Activated T-cell treated with anti-CD3 and anti-CD28 coated beads for 1 hour (primary cell): ENCODE data around the gene OPCML.

Source experiments
- DNase-seq: peaks from one replicate; pipeline ENCODE4 v3.0.0-alpha.2; 2020; ENCODE audit warnings: low read depth

OPCML gene

DNA sequence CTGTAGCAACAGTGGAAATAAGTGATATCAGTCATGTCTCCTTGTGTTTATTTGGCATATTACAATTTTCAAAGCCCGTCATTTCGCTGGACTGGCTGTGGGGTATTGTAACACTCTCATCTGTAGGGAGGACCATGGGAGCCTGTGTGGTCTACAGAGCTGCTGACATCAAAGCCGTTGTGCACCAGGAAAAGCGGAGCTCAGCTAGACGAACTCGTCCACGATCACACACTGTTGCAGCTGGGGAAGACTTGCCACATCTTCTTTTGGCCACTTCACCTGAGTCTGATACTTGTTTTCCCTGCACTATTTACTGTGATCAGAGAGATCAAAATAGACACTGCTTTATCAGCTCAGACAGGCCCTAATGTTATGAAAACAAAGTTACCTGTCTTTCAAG, 741.3 kb downstream of the OPCML start:
- DNase-seq: no peak

DNA sequence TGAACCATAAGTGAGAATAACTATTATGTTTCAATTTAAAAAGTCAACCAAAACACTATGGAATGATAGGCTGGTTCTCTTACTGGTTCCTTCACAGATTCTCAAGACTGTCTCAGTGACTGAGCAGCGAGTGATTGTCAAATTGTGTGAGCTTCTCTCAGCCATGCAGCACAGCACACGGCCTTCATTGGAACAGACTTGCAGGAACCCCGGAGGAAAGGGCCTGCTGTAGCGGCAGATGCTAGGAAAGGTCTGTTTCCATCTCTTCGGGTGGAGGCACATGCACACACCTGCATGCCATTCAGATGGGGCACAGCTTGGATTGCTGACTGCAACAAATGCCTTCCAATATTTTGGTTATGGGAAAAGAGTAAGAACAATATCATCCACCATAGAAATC, 741.8 kb downstream of the OPCML start:
- DNase-seq: no peak

DNA sequence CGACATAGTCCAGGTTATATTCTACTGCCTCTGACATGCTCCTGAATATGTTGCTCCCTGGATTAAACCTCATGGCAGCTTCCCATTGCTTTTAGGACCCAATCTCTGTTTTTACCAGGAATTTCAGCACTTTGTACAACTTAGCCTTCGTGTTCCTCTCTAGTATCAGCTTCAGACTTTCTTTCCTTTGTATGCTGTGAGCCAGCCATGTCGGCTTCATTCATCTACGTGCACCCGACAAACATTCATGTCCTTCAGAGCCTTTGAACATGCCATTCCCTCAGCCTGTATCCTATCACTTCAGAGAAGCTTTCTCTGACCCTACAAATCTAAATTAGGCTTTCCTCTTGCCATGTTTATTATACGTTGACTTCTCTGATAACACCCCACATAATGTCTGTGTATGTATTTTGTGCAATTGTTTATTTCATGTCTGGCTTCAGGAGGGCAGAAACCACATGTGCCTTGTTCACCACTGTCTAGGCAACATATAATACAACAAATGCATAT, 743.4 kb downstream of the OPCML start:
- DNase-seq: no peak

DNA sequence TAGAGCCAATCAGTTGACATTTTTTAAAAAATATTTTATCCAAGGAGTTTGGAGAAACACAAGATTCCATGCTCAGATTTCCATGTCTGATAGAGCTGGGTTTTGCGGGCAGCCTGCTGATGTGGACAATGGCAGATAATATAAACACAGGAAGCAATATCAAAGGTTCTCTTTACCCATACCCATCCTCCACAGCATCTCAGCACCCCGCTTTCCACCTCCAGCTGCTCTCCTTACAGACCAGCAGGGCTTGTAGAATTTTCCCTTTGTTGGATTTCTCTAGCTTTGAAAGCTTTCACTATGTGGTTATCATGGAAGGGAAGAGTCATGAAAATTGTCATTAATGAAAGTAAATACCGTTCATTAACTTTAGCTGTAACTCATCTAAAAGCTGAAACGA, 746.4 kb downstream of the OPCML start:
- DNase-seq: no peak

DNA sequence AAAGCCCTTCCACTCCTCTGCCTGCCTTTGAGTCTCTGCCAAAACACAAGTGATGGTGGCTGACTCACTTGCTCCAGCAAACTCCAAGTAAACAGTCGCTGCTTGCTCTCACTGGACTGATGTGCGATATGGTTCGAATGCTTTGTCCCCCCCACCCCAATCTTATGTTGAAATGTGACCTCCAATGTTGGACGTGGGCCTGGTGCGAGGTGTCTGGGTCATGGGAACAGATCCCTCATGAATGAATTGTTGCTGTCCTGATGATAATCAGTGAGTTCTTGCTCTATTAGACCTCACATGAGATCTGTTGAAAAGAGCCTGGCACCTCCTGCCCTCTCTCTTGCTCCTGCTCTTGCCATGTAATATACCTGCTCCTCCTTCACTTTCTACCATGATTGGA, 747.9 kb downstream of the OPCML start:
- DNase-seq: no peak

DNA sequence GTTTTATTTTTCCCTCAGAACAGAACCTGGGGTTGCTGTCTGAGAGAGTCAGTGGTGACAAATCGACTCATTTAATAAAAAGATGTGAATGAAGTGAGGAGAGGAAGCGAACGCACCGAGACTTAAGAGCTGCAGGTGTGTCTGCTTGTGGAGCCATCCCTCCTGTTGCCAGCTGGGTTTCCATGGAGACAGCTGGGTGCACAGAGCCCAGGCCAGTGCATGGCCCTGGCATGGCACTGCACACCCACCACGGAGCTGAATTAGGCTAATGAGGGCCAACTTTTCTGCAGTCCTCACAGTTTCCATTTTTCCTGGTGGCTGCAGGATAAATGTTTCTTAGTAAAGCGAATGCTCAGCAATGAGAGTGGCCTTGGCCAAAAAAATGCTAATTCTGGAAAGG, 750.2 kb downstream of the OPCML start:
- no peak for DNase-seq

DNA sequence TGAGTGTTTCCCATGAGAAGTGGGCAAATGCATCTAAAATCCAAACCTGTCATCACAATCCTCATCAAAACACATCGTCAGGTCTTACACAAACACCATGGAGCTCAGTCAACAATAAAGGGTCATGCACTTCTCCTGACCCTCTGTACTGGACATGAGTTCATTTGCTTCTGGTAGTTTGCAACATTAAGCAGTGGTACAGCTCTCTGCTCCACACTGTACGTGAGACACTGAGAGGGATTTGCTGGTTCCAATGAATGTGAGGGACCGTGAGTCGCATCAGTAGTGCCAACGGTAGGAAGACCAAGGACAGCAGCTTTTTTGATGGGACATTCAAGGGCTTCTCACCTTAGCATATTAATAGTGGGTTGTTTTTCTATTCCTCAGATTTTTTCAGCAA, 752.3 kb downstream of the OPCML start:
- DNase-seq: no peak

DNA sequence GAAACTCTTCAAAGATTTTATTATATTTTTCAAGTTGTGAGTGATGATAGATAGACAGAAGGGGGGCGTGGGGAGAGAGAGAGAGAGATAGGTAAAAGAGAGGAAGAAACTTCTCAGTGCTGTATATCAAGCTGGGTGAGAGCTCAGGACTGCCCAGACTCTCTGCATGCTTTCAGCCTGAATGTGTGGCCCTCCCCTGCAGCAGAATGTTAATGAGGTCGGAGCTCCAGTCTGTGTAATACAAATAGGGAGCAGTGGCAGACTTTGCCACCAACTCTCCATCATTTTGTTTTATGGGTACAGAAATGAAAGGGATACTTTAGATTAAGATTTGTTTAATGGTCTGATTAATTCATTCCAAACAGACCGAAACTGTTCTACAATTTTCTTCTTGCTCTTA, 752.8 kb downstream of the OPCML start:
- DNase-seq: no peak

DNA sequence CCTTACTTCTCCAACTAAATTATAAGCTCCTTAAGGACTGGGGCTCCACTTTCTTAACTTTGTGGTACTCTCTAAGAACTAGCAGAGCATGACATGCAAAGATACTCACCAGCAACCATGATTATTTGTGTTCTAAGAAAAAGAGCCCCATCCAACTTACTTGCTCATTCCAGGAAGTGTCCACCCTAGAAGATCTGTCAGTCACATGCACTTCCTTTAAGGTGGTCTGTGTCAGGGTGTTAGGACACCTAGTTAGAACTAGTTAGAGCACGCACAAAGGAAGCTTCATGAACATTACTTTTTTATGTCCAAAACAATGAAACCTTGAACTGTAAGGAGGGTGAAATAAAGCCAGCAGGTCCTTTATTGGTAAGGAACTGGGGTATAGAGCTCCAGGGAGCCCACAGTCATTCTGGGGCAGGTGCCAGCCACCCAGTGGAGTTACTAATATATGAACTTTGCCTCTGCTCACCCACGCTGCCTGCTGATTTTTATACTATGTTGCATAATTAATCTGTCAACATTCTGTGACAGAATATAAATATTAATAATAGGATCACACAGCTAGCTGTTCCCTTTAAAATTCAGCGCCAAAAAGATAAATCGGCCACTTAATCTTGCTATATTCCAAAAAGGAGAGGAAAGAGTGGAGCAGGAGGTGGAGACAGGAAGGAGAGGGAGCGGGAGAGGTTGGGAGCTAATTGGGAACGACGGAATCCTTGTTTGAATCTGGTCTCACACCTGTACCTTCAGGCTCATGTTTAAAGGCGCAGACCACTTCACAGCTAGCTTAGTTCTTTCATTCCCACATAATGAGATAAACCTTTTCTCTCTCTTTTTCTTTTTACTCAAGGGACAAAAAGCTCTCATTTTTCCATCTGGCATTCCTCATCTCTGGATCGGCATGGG, 755.0 kb downstream of the OPCML start:
- DNase-seq: no peak

DNA sequence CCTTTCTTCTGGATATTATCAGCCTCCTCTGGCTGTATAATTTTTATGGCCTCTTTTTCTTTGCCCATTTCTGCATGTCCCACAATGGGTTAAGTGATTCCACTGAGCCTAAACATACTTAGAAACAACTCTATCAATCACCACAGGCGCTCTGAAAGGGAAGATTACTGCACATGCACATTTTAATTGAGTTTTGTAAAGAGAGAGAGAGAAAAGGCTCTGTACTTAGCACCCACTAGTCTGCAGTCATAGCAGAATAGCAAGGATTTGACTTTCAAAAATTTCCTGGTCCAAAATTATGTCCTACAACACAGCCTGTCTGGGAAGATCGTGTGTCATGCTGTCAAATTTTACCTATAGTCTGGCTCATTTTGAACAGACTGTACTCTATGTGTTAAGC, 758.5 kb downstream of the OPCML start:
- DNase-seq: no peak

DNA sequence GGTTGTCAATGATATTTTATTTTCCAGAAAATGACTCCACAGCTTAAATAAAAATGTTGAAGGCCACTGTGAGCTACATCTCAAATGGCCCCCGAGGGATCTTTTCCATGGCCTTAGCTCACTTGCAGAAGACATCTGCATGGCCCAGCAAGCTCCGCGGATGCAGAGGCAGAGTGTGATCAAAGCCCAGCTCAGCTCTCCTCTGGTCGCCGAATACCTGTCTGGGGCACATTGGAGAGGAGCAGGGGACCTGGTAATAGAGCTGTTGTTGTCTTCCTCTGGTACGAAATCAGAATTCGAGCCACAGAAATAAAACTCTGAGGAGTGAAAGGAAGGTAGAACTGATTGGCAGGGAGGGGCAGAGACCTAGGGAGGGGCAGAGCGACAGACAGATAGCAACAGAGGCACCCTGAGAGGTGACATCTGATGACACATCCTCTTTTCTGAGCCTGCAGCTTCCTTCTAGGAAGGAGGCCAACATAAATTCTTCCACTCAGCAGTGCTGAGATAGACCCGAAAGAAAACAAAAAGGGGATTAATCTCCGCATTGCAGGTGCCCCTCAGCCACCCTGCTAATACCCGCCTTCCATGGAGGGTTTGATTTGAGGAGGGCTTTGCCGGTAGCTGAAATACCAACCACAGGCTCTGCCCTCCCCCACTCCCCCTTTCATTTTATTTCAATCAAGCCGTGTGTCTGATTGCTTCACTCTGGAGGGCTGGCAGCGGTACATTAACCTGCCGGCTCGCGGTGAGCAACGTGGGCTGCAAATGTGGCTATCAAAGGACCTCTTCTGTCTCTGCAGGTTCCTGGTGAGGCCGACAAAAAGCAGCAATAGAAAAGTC, 759.4 kb downstream of the OPCML start:
- no peak for DNase-seq

DNA sequence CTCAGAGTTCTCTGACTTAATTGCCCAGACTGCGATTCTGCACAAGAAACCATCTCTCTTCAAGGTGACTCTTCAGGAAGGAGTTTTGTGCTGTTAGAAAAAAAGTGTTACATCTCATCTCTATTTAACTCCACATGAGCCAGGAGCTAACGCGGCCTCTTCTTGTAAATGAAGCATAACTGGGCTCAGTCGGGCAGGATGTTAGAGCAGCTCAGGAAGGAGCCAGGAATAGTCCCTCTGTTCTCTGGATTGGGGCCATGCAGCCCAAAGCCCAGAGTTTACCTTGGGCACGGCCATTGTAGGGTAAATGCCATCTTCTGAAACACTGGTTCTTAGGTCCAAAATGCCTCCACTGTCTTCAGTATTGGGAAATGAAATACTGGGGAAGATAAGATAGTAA, 760.6 kb downstream of the OPCML start:
- DNase-seq: no peak

DNA sequence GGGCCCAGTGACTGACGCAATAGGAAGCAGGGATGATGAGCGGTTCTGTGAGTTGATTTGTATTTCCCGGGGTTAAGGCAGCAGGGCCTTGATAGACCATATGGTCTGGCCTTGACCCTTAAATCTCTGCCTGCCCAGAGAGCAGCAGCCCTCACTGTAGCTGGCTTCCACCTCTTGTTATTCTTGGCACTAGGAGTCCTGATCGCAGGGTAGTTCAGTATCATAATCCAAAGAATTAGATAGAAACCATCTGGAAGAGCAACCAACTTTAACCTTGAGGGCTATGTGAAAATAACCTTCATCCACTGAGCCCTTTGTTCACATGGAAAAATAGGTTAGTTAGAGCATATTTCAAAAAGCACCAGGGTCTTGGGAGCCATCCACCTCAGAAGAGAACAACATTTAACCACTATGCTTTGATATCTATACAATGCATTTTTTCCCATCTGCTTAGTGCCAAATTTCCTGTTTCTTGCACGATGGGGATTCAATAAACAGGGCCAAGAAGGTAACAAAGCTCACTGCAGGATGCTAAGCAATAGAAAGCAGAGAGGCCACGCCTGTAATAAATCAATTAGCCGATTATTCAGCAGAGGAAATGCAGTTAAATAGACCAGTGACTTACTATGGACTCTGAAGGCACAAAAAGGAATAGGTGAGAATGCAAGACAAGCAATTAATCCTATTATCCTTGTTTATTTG, 761.3 kb downstream of the OPCML start:
- no peak for DNase-seq

DNA sequence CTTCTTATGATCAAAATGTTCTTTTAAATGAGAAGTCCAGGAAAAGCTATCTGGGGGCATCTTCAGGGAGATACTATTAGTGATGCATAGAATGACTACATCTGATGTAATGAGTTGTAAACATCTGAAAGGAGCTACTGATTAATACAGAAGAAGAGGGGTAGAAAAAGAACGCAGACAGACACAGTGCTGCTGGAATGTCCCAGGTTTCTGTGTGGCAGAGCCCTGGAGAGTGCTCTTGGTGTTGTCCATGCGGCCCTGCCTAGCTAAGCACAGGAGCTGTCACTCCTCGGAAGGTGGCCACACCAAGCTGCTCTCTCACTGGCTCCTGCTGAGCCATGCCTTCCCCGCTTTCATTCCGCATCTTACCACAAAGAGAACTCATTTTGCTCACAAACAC, 768.8 kb downstream of the OPCML start:
- no peak for DNase-seq

DNA sequence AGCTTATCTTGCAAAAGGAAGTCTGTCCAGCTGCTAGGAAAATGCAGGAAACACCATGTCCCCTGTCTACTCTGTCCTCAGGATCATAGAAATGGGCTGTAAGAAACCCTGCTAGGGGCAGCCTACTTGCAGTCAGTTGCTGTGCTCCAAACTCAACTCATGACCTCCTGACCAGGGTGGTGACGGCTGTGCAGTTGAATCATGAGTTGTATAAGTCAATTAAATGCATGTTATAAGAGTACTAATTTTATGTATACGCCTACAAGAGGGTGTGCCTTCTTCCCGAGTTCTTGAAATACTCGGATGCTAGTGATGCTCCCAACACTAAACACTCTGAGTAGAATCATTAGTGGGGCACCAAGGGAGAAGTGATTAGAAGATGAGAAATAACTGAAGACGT, 776.4 kb downstream of the OPCML start:
- DNase-seq: no peak

DNA sequence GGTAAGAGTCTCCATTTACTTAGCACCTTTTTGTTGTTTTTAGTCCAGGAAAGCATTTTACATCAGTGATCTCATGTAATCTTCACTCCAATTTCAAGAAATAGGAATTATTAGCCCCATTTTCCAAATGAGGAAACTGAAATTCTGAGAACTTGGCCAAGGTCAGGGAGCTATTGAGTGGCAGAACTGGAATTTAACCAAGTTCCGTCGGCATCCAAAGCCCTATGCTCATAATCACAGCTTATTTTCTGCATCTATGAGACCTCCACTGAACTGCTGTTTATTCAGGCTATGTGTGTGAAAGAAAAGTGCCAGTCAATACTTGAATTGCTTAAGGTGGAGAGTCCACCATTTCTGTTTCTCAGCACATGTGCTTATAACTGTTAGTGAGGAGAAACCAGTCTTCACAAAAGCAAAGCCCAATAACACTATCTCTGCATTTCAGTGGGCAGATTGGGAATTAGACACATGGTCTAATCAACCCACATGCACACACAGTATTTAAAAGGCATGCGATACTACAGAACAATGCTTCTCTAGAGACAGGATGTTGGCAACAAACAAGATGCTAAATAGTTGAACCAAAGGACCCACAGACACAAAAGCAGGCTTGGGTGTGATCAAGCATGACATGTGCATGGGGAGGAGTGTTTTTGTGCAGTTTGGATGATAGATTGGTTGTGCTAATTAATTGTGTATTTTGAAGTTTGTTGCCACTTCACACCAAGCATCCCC, 780.6 kb downstream of the OPCML start:
- DNase-seq: no peak

DNA sequence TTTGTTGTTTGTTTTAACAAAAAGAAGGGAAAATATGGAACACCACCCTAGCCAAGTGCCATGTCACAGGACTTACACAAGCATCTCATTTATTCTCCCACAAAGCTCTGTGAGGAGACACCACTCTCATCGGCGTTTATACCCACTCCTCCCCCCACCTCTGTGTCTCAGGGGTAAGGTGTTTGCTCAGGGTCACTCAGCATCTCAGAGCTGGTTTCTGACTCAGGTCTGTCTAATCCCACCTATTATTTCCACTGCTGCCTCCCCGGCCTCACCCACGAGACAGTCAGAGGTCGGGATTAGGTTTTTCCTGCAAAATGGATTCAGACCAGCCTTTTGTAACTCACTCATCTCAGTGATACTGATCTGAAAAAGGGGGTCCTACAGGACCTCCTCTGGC, 786.0 kb downstream of the OPCML start:
- no peak for DNase-seq

DNA sequence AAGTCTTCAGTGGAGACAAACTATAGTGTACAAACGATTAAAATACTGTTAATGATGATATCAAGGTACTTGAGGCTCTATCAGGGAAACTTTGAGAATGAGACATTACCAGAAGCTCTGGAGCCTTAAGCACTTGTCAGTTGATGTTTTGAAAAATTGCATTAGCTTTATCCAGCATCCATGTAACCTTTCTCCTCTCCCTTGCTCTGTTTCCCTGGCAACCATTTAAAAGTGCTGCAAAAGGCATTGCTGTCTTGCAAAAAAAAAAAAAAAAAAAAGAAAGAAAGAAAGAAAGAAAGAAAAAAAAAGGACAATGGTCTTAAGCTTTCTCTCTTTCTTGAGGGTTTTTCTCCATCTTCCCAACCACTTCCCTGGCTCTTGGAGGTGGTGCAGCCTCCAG, 787.0 kb downstream of the OPCML start:
- no peak for DNase-seq

DNA sequence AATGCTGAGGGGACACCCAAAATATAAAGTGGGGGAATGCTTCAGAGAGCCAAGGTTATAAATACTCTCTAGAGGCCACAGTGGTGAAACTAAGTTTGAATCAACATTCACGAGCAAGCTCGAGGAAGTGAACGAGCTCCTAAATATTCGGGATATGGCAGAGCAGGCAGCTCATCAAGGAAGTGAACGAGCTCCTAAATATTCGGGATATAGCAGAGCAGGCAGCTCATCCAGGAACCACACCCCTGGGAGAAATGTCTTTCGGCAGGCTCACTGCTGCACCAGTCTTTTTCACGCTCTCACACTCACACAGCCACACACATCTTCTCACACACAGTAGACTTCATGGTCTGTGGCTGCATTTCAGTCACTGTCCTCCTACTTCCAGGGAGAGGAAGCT, 787.5 kb downstream of the OPCML start:
- no peak for DNase-seq

DNA sequence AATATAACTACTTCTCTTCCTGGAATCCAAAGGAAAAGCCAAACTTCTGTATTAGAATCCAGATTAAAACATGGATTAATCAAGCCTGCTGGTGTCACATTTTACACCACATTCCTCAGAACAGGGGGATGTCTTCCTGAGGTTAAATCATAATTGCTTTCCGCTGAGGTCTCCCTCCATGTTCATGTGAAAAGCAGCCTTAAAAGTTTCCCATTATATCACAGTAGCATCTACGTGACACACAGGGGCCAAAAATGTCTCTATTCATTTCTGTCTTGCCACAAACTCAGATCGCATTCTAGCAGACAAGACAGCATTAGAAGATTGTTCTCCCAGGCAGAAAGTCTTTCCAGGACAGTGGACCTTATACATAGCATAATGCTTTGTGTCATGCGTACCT, 788.7 kb downstream of the OPCML start:
- DNase-seq: no peak

DNA sequence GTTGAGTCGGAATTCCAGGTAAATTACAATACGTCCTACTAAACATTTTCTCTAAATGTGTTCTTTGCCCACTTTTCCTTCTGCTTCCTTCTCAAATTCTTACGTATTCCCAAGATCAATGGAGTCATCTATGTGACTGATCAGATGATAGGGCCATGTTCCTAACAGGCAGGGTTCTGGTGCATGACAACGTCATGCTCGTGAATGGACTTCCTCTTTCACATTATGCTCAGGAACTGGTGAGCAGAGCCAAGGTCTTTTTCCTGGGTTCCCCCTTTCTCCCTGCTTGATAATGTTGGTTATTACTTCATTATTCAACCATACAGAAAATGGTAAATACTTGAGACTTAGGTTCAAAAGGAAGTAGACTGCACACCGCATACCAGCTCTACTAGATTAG, 789.4 kb downstream of the OPCML start:
- no peak for DNase-seq

DNA sequence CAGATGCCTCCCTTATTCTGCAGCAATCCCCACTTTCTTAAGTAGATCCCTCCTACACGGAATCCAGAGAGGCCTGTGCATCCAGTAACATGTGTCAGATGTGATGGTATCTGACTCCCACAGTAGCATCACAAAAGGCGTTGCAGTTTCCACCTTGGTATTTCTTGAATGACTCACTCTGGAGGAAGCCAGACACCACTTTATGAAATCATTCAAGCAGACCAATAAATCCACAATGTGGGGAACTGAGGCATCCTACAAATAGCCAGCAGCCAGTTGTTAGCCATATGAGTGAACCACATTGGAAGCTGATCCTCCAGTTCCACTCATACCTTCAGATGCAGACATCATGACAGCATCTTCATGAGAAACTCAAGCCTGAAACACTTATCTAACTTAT, 798.1 kb downstream of the OPCML start:
- DNase-seq: no peak
